H9 (cell line): Measurements from ENCODE around the gene DDX24. TPM values are rescaled to one million over a fixed set of nuclear protein-coding genes. Genes with fewer than 3 reads are reported as not detected.

Experiments
- DNase-seq: peaks from one replicate; pipeline ENCODE4 v3.0.0-alpha.2; 2017
- H2AFZ ChIP-seq: one replicate; pipeline ENCODE4 v1.6.1; 2013; ENCODE audit warnings: mild to moderate bottlenecking, low read length, control low read depth, moderate library complexity
- H2AK5ac ChIP-seq: 2 replicates; pipeline ENCODE4 v1.6.1; 2013; ENCODE audit warnings: low read length, control low read depth, mixed read lengths; ENCODE audit not compliant: insufficient read length
- H2BK120ac ChIP-seq: one replicate; pipeline ENCODE4 v1.6.1; 2013; ENCODE audit warnings: low read depth, mild to moderate bottlenecking, low read length, control low read depth, inconsistent platforms; ENCODE audit not compliant: poor library complexity, severe bottlenecking
- H2BK12ac ChIP-seq: 2 replicates; pipeline ENCODE4 v1.6.1; 2013; ENCODE audit warnings: low read length, control low read depth, mixed read lengths, low read depth; ENCODE audit not compliant: insufficient read length
- H2BK15ac ChIP-seq: 2 replicates; pipeline ENCODE4 v1.6.1; 2013; ENCODE audit warnings: low read depth, low read length, control low read depth
- H2BK20ac ChIP-seq: one replicate; pipeline ENCODE4 v1.6.1; 2013; ENCODE audit warnings: low read depth, mild to moderate bottlenecking, low read length, control low read depth, inconsistent platforms; ENCODE audit not compliant: poor library complexity, severe bottlenecking
- H2BK5ac ChIP-seq: 2 replicates; pipeline ENCODE4 v1.6.1; 2013; ENCODE audit warnings: low read length, control low read depth, mixed read lengths; ENCODE audit not compliant: insufficient read length
- H3K14ac ChIP-seq: 2 replicates; pipeline ENCODE4 v1.6.1; 2013; ENCODE audit warnings: low read length, control low read depth; ENCODE audit not compliant: insufficient read depth
- H3K18ac ChIP-seq: 2 replicates; pipeline ENCODE4 v1.6.1; 2013; ENCODE audit warnings: low read depth, mild to moderate bottlenecking, mixed read lengths, low read length, control low read depth; ENCODE audit not compliant: insufficient read length
- H3K23ac ChIP-seq: 2 replicates; pipeline ENCODE4 v1.6.1; 2013; ENCODE audit warnings: low read length, control low read depth, mixed read lengths, low read depth; ENCODE audit not compliant: insufficient read length
- H3K23me2 ChIP-seq: 2 replicates; pipeline ENCODE4 v1.6.1; 2013; ENCODE audit warnings: low read depth, mild to moderate bottlenecking, mixed read lengths, low read length, control low read depth; ENCODE audit not compliant: insufficient read length, poor library complexity, severe bottlenecking
- H3K27ac ChIP-seq: 2 replicates; pipeline ENCODE4 v1.5.1; 2013; ENCODE audit warnings: low read length, control low read depth, mixed read lengths, low read depth; ENCODE audit not compliant: insufficient read length
- H3K27me3 ChIP-seq: 2 replicates; pipeline ENCODE4 v1.6.1; 2013; ENCODE audit warnings: low read length, control low read depth, inconsistent platforms; ENCODE audit not compliant: insufficient read depth
- H3K4ac ChIP-seq: 2 replicates; pipeline ENCODE4 v1.6.1; 2013; ENCODE audit warnings: low read depth, mild to moderate bottlenecking, control low read depth, inconsistent platforms, low read length, moderate library complexity
- H3K4me1 ChIP-seq: 2 replicates; pipeline ENCODE4 v1.6.1; 2013; ENCODE audit warnings: low read length, control low read depth, inconsistent platforms; ENCODE audit not compliant: insufficient read depth
- H3K4me2 ChIP-seq: 2 replicates; pipeline ENCODE4 v1.6.1; 2013; ENCODE audit warnings: low read length, control low read depth, mixed read lengths; ENCODE audit not compliant: insufficient read length, insufficient read depth
- H3K56ac ChIP-seq: 2 replicates; pipeline ENCODE4 v1.6.1; 2013; ENCODE audit warnings: low read depth, mild to moderate bottlenecking, mixed read lengths, low read length, control low read depth; ENCODE audit not compliant: insufficient read length
- H3K79me1 ChIP-seq: 2 replicates; pipeline ENCODE4 v1.6.1; 2013; ENCODE audit warnings: low read depth, mild to moderate bottlenecking, moderate library complexity, low read length, control low read depth, inconsistent platforms; ENCODE audit not compliant: insufficient read depth, poor library complexity, severe bottlenecking
- H3K79me2 ChIP-seq: 2 replicates; pipeline ENCODE4 v1.6.1; 2013; ENCODE audit warnings: low read length, control low read depth, inconsistent platforms; ENCODE audit not compliant: insufficient read depth
- H3K9ac ChIP-seq: 2 replicates; pipeline ENCODE4 v1.6.1; 2013; ENCODE audit warnings: low read length, control low read depth, mixed read lengths; ENCODE audit not compliant: insufficient read length; ENCODE audit errors: extremely low read depth
- H3K9me3 ChIP-seq: one replicate; pipeline ENCODE4 v1.6.1; 2013; ENCODE audit warnings: low read depth, low read length, inconsistent platforms; ENCODE audit not compliant: control insufficient read depth
- H3T11ph ChIP-seq: one replicate; pipeline ENCODE4 v1.6.1; 2013; ENCODE audit warnings: mild to moderate bottlenecking, low read length, control low read depth, inconsistent platforms
- H4K20me1 ChIP-seq: one replicate; pipeline ENCODE4 v1.6.1; 2013; ENCODE audit not compliant: control insufficient read depth, insufficient read length, insufficient read depth
- H4K5ac ChIP-seq: 2 replicates; pipeline ENCODE4 v1.6.1; 2013; ENCODE audit warnings: low read depth, mild to moderate bottlenecking, mixed read lengths, low read length, control low read depth; ENCODE audit not compliant: insufficient read length
- H4K8ac ChIP-seq: replicated peaks from 2 replicates; pipeline ENCODE4 v1.6.1; 2013; ENCODE audit warnings: low read length, control low read depth, mixed read lengths, low read depth; ENCODE audit not compliant: insufficient read length
- H4K91ac ChIP-seq: 2 replicates; pipeline ENCODE4 v1.6.1; 2013; ENCODE audit warnings: low read depth, mild to moderate bottlenecking, moderate library complexity, mixed read lengths, low read length, control low read depth; ENCODE audit not compliant: insufficient read length
- H3K27ac Mint-ChIP-seq, 3 experiments: 2 replicates in 2 of 3; 3 replicates in 1 of 3; pipeline ENCODE4 v1.8.0; 2020 to 2021; ENCODE audit warnings: mixed read lengths in 3 of 3, mild to moderate bottlenecking in 1 of 3, moderate library complexity in 1 of 3
- H3K27me3 Mint-ChIP-seq: 2 replicates; pipeline ENCODE4 v1.8.0; 2021; ENCODE audit warnings: low read depth, mild to moderate bottlenecking, moderate library complexity, mixed read lengths
- H3K36me3 Mint-ChIP-seq, 3 experiments: 2 replicates in 2 of 3; 3 replicates in 1 of 3; pipeline ENCODE4 v1.8.0; 2020 to 2021; ENCODE audit warnings: low read depth in 3 of 3, mixed read lengths in 3 of 3; ENCODE audit not compliant: insufficient read depth in 1 of 3
- H3K4me1 Mint-ChIP-seq, 2 experiments: 2 replicates each; pipeline ENCODE4 v1.8.0; 2020; ENCODE audit warnings: mixed read lengths in 2 of 2
- H3K4me3 Mint-ChIP-seq, 2 experiments: 2 replicates in 1 of 2; 3 replicates in 1 of 2; pipeline ENCODE4 v1.8.0; 2020 to 2021; ENCODE audit warnings: mild to moderate bottlenecking in 2 of 2, mixed read lengths in 2 of 2, moderate library complexity in 1 of 2
- H3K9me3 Mint-ChIP-seq, 2 experiments: 2 replicates in 1 of 2; 3 replicates in 1 of 2; pipeline ENCODE4 v1.8.0; 2020; ENCODE audit warnings: mild to moderate bottlenecking in 2 of 2, mixed read lengths in 2 of 2, moderate library complexity in 1 of 2
- WGBS: extraction: QIAGEN DNeasy Blood & Tissue Kit; methylation state at CpG from one replicate; pipeline ENCODE4 v1.1.7; 2013; ENCODE audit warnings: missing lambda C conversion rate, low lambda C conversion rate, mixed read lengths; ENCODE audit not compliant: insufficient read length; ENCODE audit errors: extremely low coverage; 5-methylcytosine and 5-hydroxymethylcytosine counted together
- total RNA-seq: library from RNA; stranded (reverse); gene quantifications from 2 replicates; pipeline ENCODE4 v1.2.1, GENCODE V29; 2021
- TF ChIP-seq, protein P1 (sequence below): fragments of 200-600 bp; sonication (generic); conservative IDR thresholded peaks from 3 replicates; pipeline ENCODE4 v1.8.0; 2021; ENCODE audit warnings: antibody characterized with exemption, mild to moderate bottlenecking

DDX24 gene
- total RNA-seq, 1 experiment from 2014 or later, result 172 TPM

DNA sequence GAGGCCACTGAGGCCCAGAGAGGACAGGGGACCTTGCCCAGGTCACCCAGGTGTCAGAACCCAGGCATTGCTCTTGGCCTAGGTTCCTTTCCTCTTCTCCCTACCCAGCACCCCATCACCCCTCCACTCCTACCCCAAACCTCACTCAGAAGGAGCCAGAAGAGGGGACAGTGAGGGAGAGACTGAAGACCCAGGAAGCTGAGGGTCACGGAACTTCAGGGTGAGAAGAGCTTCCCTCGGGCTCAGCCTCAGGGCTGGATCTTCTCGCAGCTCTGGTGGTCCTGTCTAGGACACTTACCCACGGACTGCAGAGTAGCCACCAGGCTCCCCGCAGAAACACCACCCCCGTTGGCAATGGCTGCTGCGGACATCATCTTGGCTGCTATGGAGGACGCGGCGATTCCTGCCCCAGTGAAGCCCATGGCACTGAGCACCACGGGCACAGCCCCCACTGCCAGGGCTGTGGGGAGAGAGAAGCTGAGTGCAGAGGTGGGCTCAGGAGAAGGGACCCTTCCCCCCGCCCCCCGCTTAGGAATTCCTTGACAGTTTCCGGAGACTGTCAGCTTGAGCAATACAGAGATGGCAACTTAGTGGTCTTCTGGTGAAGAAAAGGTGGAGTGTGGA lies 47.3 kb upstream of the DDX24 start:
- peak; percentile 26 for DNase-seq

More for the DNA sequence above, 47.3 kb upstream of the DDX24 start:
- H2BK5ac ChIP-seq, result no peak overlapping the region
- H2BK20ac ChIP-seq, result no peak overlapping the region
- no peak overlapping the region for H3K9ac ChIP-seq
- no peak overlapping the region for H4K5ac ChIP-seq
- no peak overlapping the region for H3K56ac ChIP-seq
- no peaks in the 10 kb centered on the region; the same call in 1 of the 2 replicates for H3K4me1 ChIP-seq
- TF ChIP-seq, protein P1, sequence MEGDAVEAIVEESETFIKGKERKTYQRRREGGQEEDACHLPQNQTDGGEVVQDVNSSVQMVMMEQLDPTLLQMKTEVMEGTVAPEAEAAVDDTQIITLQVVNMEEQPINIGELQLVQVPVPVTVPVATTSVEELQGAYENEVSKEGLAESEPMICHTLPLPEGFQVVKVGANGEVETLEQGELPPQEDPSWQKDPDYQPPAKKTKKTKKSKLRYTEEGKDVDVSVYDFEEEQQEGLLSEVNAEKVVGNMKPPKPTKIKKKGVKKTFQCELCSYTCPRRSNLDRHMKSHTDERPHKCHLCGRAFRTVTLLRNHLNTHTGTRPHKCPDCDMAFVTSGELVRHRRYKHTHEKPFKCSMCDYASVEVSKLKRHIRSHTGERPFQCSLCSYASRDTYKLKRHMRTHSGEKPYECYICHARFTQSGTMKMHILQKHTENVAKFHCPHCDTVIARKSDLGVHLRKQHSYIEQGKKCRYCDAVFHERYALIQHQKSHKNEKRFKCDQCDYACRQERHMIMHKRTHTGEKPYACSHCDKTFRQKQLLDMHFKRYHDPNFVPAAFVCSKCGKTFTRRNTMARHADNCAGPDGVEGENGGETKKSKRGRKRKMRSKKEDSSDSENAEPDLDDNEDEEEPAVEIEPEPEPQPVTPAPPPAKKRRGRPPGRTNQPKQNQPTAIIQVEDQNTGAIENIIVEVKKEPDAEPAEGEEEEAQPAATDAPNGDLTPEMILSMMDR, result no peak
- H2AK5ac ChIP-seq, result no peak overlapping the region
- H4K20me1 ChIP-seq, result no peaks in the 10 kb centered on the region
- H3K27ac Mint-ChIP-seq, result no peak overlapping the region
- H3K23me2 ChIP-seq, result peaks cover 7% of the 10 kb centered on the region
- no peaks in the 10 kb centered on the region for H3K27me3 ChIP-seq
- peaks cover 16% of the 10 kb centered on the region in 2 experiments for H3K4me1 Mint-ChIP-seq
- peak overlapping the region; percentile 79 for H3K4me2 ChIP-seq
- H4K91ac ChIP-seq, result no peak overlapping the region
- H3K4me3 Mint-ChIP-seq, result peak overlapping the region; percentile 63 to 83
- no peak overlapping the region for H3K23ac ChIP-seq
- H3K9me3 ChIP-seq, result no peaks in the 10 kb centered on the region
- no peak overlapping the region for H2BK15ac ChIP-seq
- H2BK120ac ChIP-seq, result no peak overlapping the region
- H4K8ac ChIP-seq, result no peak overlapping the region
- no peak overlapping the region for H3K18ac ChIP-seq
- no peaks in the 10 kb centered on the region for H3K79me2 ChIP-seq
- no peak overlapping the region for H3K14ac ChIP-seq
- H3K27me3 Mint-ChIP-seq, result no peaks in the 10 kb centered on the region; the same call in none of the 2 replicates
- no peak overlapping the region for H3K4ac ChIP-seq
- no peaks in the 10 kb centered on the region for H3K9me3 Mint-ChIP-seq
- no peak overlapping the region for H2AFZ ChIP-seq
- H3K36me3 Mint-ChIP-seq, result no peaks in the 10 kb centered on the region
- no peak overlapping the region for H3T11ph ChIP-seq
- no peak overlapping the region for H2BK12ac ChIP-seq
- WGBS, result no CpG with 5 or more reads among the region's 14 CpGs
- H3K79me1 ChIP-seq, result no peaks in the 10 kb centered on the region
- H3K27ac ChIP-seq, result no peak overlapping the region
